H9 (cell line): ENCODE measurements around the gene KRTAP9-8. TPM values are rescaled to one million over a fixed set of nuclear protein-coding genes. Genes with fewer than 3 reads are reported as not detected.

Experiments used
- DNase-seq: peaks from one replicate; pipeline ENCODE4 v3.0.0-alpha.2; 2017
- H2AFZ ChIP-seq: one replicate; pipeline ENCODE4 v1.6.1; 2013; ENCODE audit warnings: mild to moderate bottlenecking, low read length, control low read depth, moderate library complexity
- H2AK5ac ChIP-seq: 2 replicates; pipeline ENCODE4 v1.6.1; 2013; ENCODE audit warnings: low read length, control low read depth, mixed read lengths; ENCODE audit not compliant: insufficient read length
- H2BK120ac ChIP-seq: one replicate; pipeline ENCODE4 v1.6.1; 2013; ENCODE audit warnings: low read depth, mild to moderate bottlenecking, low read length, control low read depth, inconsistent platforms; ENCODE audit not compliant: poor library complexity, severe bottlenecking
- H2BK12ac ChIP-seq: 2 replicates; pipeline ENCODE4 v1.6.1; 2013; ENCODE audit warnings: low read length, control low read depth, mixed read lengths, low read depth; ENCODE audit not compliant: insufficient read length
- H2BK15ac ChIP-seq: 2 replicates; pipeline ENCODE4 v1.6.1; 2013; ENCODE audit warnings: low read depth, low read length, control low read depth
- H2BK20ac ChIP-seq: one replicate; pipeline ENCODE4 v1.6.1; 2013; ENCODE audit warnings: low read depth, mild to moderate bottlenecking, low read length, control low read depth, inconsistent platforms; ENCODE audit not compliant: poor library complexity, severe bottlenecking
- H2BK5ac ChIP-seq: 2 replicates; pipeline ENCODE4 v1.6.1; 2013; ENCODE audit warnings: low read length, control low read depth, mixed read lengths; ENCODE audit not compliant: insufficient read length
- H3K14ac ChIP-seq: 2 replicates; pipeline ENCODE4 v1.6.1; 2013; ENCODE audit warnings: low read length, control low read depth; ENCODE audit not compliant: insufficient read depth
- H3K18ac ChIP-seq: 2 replicates; pipeline ENCODE4 v1.6.1; 2013; ENCODE audit warnings: low read depth, mild to moderate bottlenecking, mixed read lengths, low read length, control low read depth; ENCODE audit not compliant: insufficient read length
- H3K23ac ChIP-seq: 2 replicates; pipeline ENCODE4 v1.6.1; 2013; ENCODE audit warnings: low read length, control low read depth, mixed read lengths, low read depth; ENCODE audit not compliant: insufficient read length
- H3K23me2 ChIP-seq: 2 replicates; pipeline ENCODE4 v1.6.1; 2013; ENCODE audit warnings: low read depth, mild to moderate bottlenecking, mixed read lengths, low read length, control low read depth; ENCODE audit not compliant: insufficient read length, poor library complexity, severe bottlenecking
- H3K27ac ChIP-seq: 2 replicates; pipeline ENCODE4 v1.5.1; 2013; ENCODE audit warnings: low read length, control low read depth, mixed read lengths, low read depth; ENCODE audit not compliant: insufficient read length
- H3K27me3 ChIP-seq: 2 replicates; pipeline ENCODE4 v1.6.1; 2013; ENCODE audit warnings: low read length, control low read depth, inconsistent platforms; ENCODE audit not compliant: insufficient read depth
- H3K4ac ChIP-seq: 2 replicates; pipeline ENCODE4 v1.6.1; 2013; ENCODE audit warnings: low read depth, mild to moderate bottlenecking, control low read depth, inconsistent platforms, low read length, moderate library complexity
- H3K4me1 ChIP-seq: 2 replicates; pipeline ENCODE4 v1.6.1; 2013; ENCODE audit warnings: low read length, control low read depth, inconsistent platforms; ENCODE audit not compliant: insufficient read depth
- H3K4me2 ChIP-seq: 2 replicates; pipeline ENCODE4 v1.6.1; 2013; ENCODE audit warnings: low read length, control low read depth, mixed read lengths; ENCODE audit not compliant: insufficient read length, insufficient read depth
- H3K56ac ChIP-seq: 2 replicates; pipeline ENCODE4 v1.6.1; 2013; ENCODE audit warnings: low read depth, mild to moderate bottlenecking, mixed read lengths, low read length, control low read depth; ENCODE audit not compliant: insufficient read length
- H3K79me1 ChIP-seq: 2 replicates; pipeline ENCODE4 v1.6.1; 2013; ENCODE audit warnings: low read depth, mild to moderate bottlenecking, moderate library complexity, low read length, control low read depth, inconsistent platforms; ENCODE audit not compliant: insufficient read depth, poor library complexity, severe bottlenecking
- H3K79me2 ChIP-seq: 2 replicates; pipeline ENCODE4 v1.6.1; 2013; ENCODE audit warnings: low read length, control low read depth, inconsistent platforms; ENCODE audit not compliant: insufficient read depth
- H3K9ac ChIP-seq: 2 replicates; pipeline ENCODE4 v1.6.1; 2013; ENCODE audit warnings: low read length, control low read depth, mixed read lengths; ENCODE audit not compliant: insufficient read length; ENCODE audit errors: extremely low read depth
- H3K9me3 ChIP-seq: one replicate; pipeline ENCODE4 v1.6.1; 2013; ENCODE audit warnings: low read depth, low read length, inconsistent platforms; ENCODE audit not compliant: control insufficient read depth
- H3T11ph ChIP-seq: one replicate; pipeline ENCODE4 v1.6.1; 2013; ENCODE audit warnings: mild to moderate bottlenecking, low read length, control low read depth, inconsistent platforms
- H4K20me1 ChIP-seq: one replicate; pipeline ENCODE4 v1.6.1; 2013; ENCODE audit not compliant: control insufficient read depth, insufficient read length, insufficient read depth
- H4K5ac ChIP-seq: 2 replicates; pipeline ENCODE4 v1.6.1; 2013; ENCODE audit warnings: low read depth, mild to moderate bottlenecking, mixed read lengths, low read length, control low read depth; ENCODE audit not compliant: insufficient read length
- H4K8ac ChIP-seq: replicated peaks from 2 replicates; pipeline ENCODE4 v1.6.1; 2013; ENCODE audit warnings: low read length, control low read depth, mixed read lengths, low read depth; ENCODE audit not compliant: insufficient read length
- H4K91ac ChIP-seq: 2 replicates; pipeline ENCODE4 v1.6.1; 2013; ENCODE audit warnings: low read depth, mild to moderate bottlenecking, moderate library complexity, mixed read lengths, low read length, control low read depth; ENCODE audit not compliant: insufficient read length
- H3K27ac Mint-ChIP-seq, 3 experiments: 2 replicates in 2 of 3; 3 replicates in 1 of 3; pipeline ENCODE4 v1.8.0; 2020 to 2021; ENCODE audit warnings: mixed read lengths in 3 of 3, mild to moderate bottlenecking in 1 of 3, moderate library complexity in 1 of 3
- H3K27me3 Mint-ChIP-seq: 2 replicates; pipeline ENCODE4 v1.8.0; 2021; ENCODE audit warnings: low read depth, mild to moderate bottlenecking, moderate library complexity, mixed read lengths
- H3K36me3 Mint-ChIP-seq, 3 experiments: 2 replicates in 2 of 3; 3 replicates in 1 of 3; pipeline ENCODE4 v1.8.0; 2020 to 2021; ENCODE audit warnings: low read depth in 3 of 3, mixed read lengths in 3 of 3; ENCODE audit not compliant: insufficient read depth in 1 of 3
- H3K4me1 Mint-ChIP-seq, 2 experiments: 2 replicates each; pipeline ENCODE4 v1.8.0; 2020; ENCODE audit warnings: mixed read lengths in 2 of 2
- H3K4me3 Mint-ChIP-seq, 2 experiments: 2 replicates in 1 of 2; 3 replicates in 1 of 2; pipeline ENCODE4 v1.8.0; 2020 to 2021; ENCODE audit warnings: mild to moderate bottlenecking in 2 of 2, mixed read lengths in 2 of 2, moderate library complexity in 1 of 2
- H3K9me3 Mint-ChIP-seq, 2 experiments: 2 replicates in 1 of 2; 3 replicates in 1 of 2; pipeline ENCODE4 v1.8.0; 2020; ENCODE audit warnings: mild to moderate bottlenecking in 2 of 2, mixed read lengths in 2 of 2, moderate library complexity in 1 of 2
- CTCF ChIP-seq: fragments of 200-600 bp; sonication (generic); conservative IDR thresholded peaks from 3 replicates; pipeline ENCODE4 v1.8.0; 2021; ENCODE audit warnings: antibody characterized with exemption, mild to moderate bottlenecking
- WGBS: extraction: QIAGEN DNeasy Blood & Tissue Kit; methylation state at CpG from one replicate; pipeline ENCODE4 v1.1.7; 2013; ENCODE audit warnings: missing lambda C conversion rate, low lambda C conversion rate, mixed read lengths; ENCODE audit not compliant: insufficient read length; ENCODE audit errors: extremely low coverage; 5-methylcytosine and 5-hydroxymethylcytosine counted together
- total RNA-seq: library from RNA; stranded (reverse); gene quantifications from 2 replicates; pipeline ENCODE4 v1.2.1, GENCODE V29; 2021

Gene KRTAP9-8
- total RNA-seq, 1 experiment from 2014 or later = not detected

GRCh38 chr17:41251261-41251660 is 13.5 kb downstream of the KRTAP9-8 start:
- Histone ChIP-seq H4K8ac (no peak overlapping the region), H2BK20ac (no peak overlapping the region), H3K18ac (no peak overlapping the region), H3K27ac (no peak overlapping the region), H2AK5ac (no peak overlapping the region), H2BK15ac (no peak overlapping the region), H3K4me1 (no peaks in the 10 kb centered on the region), H3T11ph (no peak overlapping the region), H4K20me1 (no peaks in the 10 kb centered on the region), H3K4me2 (no peak overlapping the region), H3K56ac (no peak overlapping the region), H3K27me3 (no peaks in the 10 kb centered on the region), H2BK5ac (no peak overlapping the region), H3K23me2 (no peaks in the 10 kb centered on the region), H3K23ac (no peak overlapping the region), H2AFZ (no peak overlapping the region), H3K79me2 (no peaks in the 10 kb centered on the region), H3K14ac (no peak overlapping the region), H2BK12ac (no peak overlapping the region), H4K5ac (no peak overlapping the region), H2BK120ac (no peak overlapping the region), H3K9me3 (no peaks in the 10 kb centered on the region), H3K4ac (no peak overlapping the region), H3K9ac (no peak overlapping the region), H4K91ac (no peak overlapping the region), H3K79me1 (no peaks in the 10 kb centered on the region)
- Mint-ChIP-seq H3K36me3 (no peaks in the 10 kb centered on the region), H3K4me1 (peaks cover 15 to 16% of the 10 kb centered on the region in 2 experiments), H3K27ac (no peak overlapping the region), H3K27me3 (peaks cover 18% of the 10 kb centered on the region), H3K4me3 (no peak overlapping the region), H3K9me3 (no peaks in the 10 kb centered on the region; a peak in 1 of 5 replicates)
- WGBS = no CpG with 5 or more reads among the region's 1 CpG
- no peak for DNase-seq
- no peak for TF ChIP-seq CTCF
